HepG2 (cell line): ENCODE data around the gene UBAP2L. TPM values are rescaled to one million over a fixed set of nuclear protein-coding genes. Genes with fewer than 3 reads are reported as not detected.

Experiments
- ATAC-seq: fragments of 200-7000 bp; cut with Tn5 transposase; 3 replicates; pipeline ENCODE4 v1.9.1; 2020; ENCODE audit warnings: mild to moderate bottlenecking, moderate library complexity
- BruUV-seq: library from RNA; stranded (reverse); fragments of 400-500 nt; replicated peaks from 2 replicates; lab custom pipeline; 2021; lab: Mats Ljungman, UMichigan
- CTCF ChIA-PET: fragments of 300-600 bp; formaldehyde crosslinking; extraction: SDS; loops from one replicate; lab custom pipeline; 2021; ENCODE audit warnings: low total read pairs, inconsistent platforms, low intra/inter-chr PET ratio; lab: Yijun Ruan, JAX
- POLR2A ChIA-PET: fragments of 350-600 bp; sonication (Branson Sonifier 250); formaldehyde crosslinking; loops from one replicate; lab custom pipeline; 2020; ENCODE audit warnings: antibody characterized with exemption, inconsistent platforms; lab: Yijun Ruan, JAX
- DNase-seq: peaks from one replicate; pipeline ENCODE4 v3.0.0-alpha.2; 2015; ENCODE audit warnings: low spot score
- FAIRE-seq: peaks from 3 replicates; lab custom pipeline; 2011; peaks lifted over from hg19 to GRCh38; lab: Jason Lieb, UNC
- H2AFZ ChIP-seq: one replicate; pipeline ENCODE4 v1.6.1; 2011; ENCODE audit warnings: low read length, inconsistent platforms
- H3K27ac ChIP-seq: fragments of 300-600 bp; 3 replicates; pipeline ENCODE4 v1.8.0; 2011; ENCODE audit warnings: mixed run types, mild to moderate bottlenecking, mixed read lengths, low read length, inconsistent platforms; ENCODE audit not compliant: insufficient read depth; ENCODE audit errors: extremely low read length
- H3K27me3 ChIP-seq, 2 experiments: fragments of 200-600 bp in 1 of 2; 2 replicates in 1 of 2; 3 replicates in 1 of 2; pipeline versions ENCODE4 v1.6.0 to v1.8.0; 2011; ENCODE audit warnings: low read length in 2 of 2, mild to moderate bottlenecking in 2 of 2, moderate library complexity in 2 of 2, inconsistent platforms in 1 of 2; ENCODE audit not compliant: insufficient read depth in 2 of 2, control insufficient read depth in 1 of 2
- H3K36me3 ChIP-seq, 2 experiments: fragments of 200-600 bp in 1 of 2; replicated peaks in 1 of 2; 2 replicates in 1 of 2; 3 replicates in 1 of 2; pipeline versions ENCODE4 v1.5.1 to v1.8.0; 2011; ENCODE audit warnings: low read length in 2 of 2, inconsistent platforms in 1 of 2; ENCODE audit not compliant: insufficient read depth in 2 of 2, control insufficient read depth in 1 of 2
- H3K4me1 ChIP-seq: 2 replicates; pipeline ENCODE4 v1.5.1; 2012; ENCODE audit warnings: low read length, inconsistent platforms; ENCODE audit not compliant: insufficient read depth
- H3K4me2 ChIP-seq: 2 replicates; pipeline ENCODE4 v1.6.0; 2011; ENCODE audit warnings: low read depth, low read length, inconsistent platforms
- H3K4me3 ChIP-seq, 3 experiments: fragments of 200-600 bp in 1 of 3; sonication (generic), shearing (Covaris generic) in 1 of 3; replicated peaks in 1 of 3; 2 replicates each; pipeline ENCODE4 v1.5.1; 2011 to 2016; ENCODE audit warnings: low read length in 3 of 3, inconsistent platforms in 2 of 3, low read depth in 2 of 3, mild to moderate bottlenecking in 2 of 3, control low read depth in 1 of 3, mixed read lengths in 1 of 3; ENCODE audit not compliant: insufficient read depth in 1 of 3
- H3K79me2 ChIP-seq: one replicate; pipeline ENCODE4 v1.6.1; 2011; ENCODE audit warnings: low read length, inconsistent platforms; ENCODE audit not compliant: insufficient read depth
- H3K9ac ChIP-seq: 2 replicates; pipeline ENCODE4 v1.6.0; 2011; ENCODE audit warnings: mild to moderate bottlenecking, low read depth, low read length, inconsistent platforms; ENCODE audit not compliant: insufficient read depth
- H3K9me3 ChIP-seq: 2 replicates; pipeline ENCODE4 v1.5.1; 2012; ENCODE audit warnings: mild to moderate bottlenecking, low read length
- H4K20me1 ChIP-seq: 2 replicates; pipeline ENCODE4 v1.6.0; 2011; ENCODE audit warnings: inconsistent platforms, mild to moderate bottlenecking, low read length, moderate library complexity; ENCODE audit not compliant: insufficient read depth
- ATF1 ChIP-seq: IDR thresholded peaks from 2 replicates; pipeline ENCODE4 v1.6.1; 2016; ENCODE audit warnings: mild to moderate bottlenecking, control low read depth
- GATAD2A ChIP-seq: IDR thresholded peaks from 2 replicates; pipeline ENCODE4 v1.6.1; 2016
- GLMP ChIP-seq: sonication (generic); formaldehyde crosslinking; IDR thresholded peaks from 2 replicates; pipeline ENCODE4 v1.9.0; 2021; ENCODE audit warnings: missing genetic modification reagents, mild to moderate bottlenecking, borderline replicate concordance
- KDM5A ChIP-seq: fragments of 200-600 bp; sonication (generic); IDR thresholded peaks from 2 replicates; pipeline ENCODE4 v1.7.0; 2018; ENCODE audit warnings: antibody characterized with exemption, mild to moderate bottlenecking, low read length, borderline replicate concordance
- MNT ChIP-seq: fragments of 450-650 bp; IDR thresholded peaks from 2 replicates; pipeline ENCODE4 v1.6.1; 2016
- NBN ChIP-seq: fragments of 450-650 bp; conservative IDR thresholded peaks from 2 replicates; pipeline ENCODE4 v1.6.1; 2017
- RFX1 ChIP-seq: fragments of 450-650 bp; IDR thresholded peaks from 2 replicates; pipeline ENCODE4 v1.6.1; 2017
- RFX3 ChIP-seq: IDR thresholded peaks from 2 replicates; pipeline ENCODE4 v1.6.1; 2016; ENCODE audit warnings: missing biosample characterization, missing genetic modification reagents
- SMC3 ChIP-seq: IDR thresholded peaks from 2 replicates; pipeline ENCODE4 v1.6.1; 2011; ENCODE audit warnings: low read length, improper control_type of control experiment
- SPEN ChIP-seq: sonication (generic); formaldehyde crosslinking; IDR thresholded peaks from 2 replicates; pipeline ENCODE4 v1.5.1; 2020; ENCODE audit warnings: low read depth, mild to moderate bottlenecking, missing genetic modification reagents
- ZNF546 ChIP-seq: sonication (generic); formaldehyde crosslinking; conservative IDR thresholded peaks from 2 replicates; pipeline ENCODE4 v1.8.1; 2023; ENCODE audit warnings: mild to moderate bottlenecking, missing genetic modification reagents
- ZNF567 ChIP-seq: sonication (generic); formaldehyde crosslinking; IDR thresholded peaks from 2 replicates; pipeline ENCODE4 v1.8.1; 2023; ENCODE audit warnings: mild to moderate bottlenecking, missing genetic modification reagents, borderline replicate concordance
- ZNF773 ChIP-seq: sonication (generic); formaldehyde crosslinking; IDR thresholded peaks from 2 replicates; pipeline ENCODE4 v1.4.0; 2020; ENCODE audit warnings: missing genetic modification reagents, borderline replicate concordance
- WGBS: methylation state at CpG from one replicate; pipeline ENCODE4 v1.1.6; 2017; ENCODE audit warnings: low lambda C conversion rate; 5-methylcytosine and 5-hydroxymethylcytosine counted together
- in situ Hi-C: cut with HindIII; loops from 2 replicates; pipeline ENCODE4 v1.10.0; 2017; ENCODE audit warnings: low pct_unique_long_range_greater_than_20kb; ENCODE audit not compliant: extremely low pct_ligation_motif_present
- intact Hi-C: fragments of 100-400 bp; cut with micrococcal nuclease; formaldehyde crosslinking; loops from one replicate; pipeline ENCODE4 v1.10.0; 2022; ENCODE audit not compliant: unreplicated experiment
- polyA plus RNA-seq, 8 experiments: library from polyadenylated mRNA; depleted of rRNA in 3 of 8; stranded (reverse) in 7 of 8; unstranded in 1 of 8; fragments of >200 nt; fragmentation: Illumina TruSeq in 4 of 8; extraction: Trizol in 4 of 8; gene quantifications; 2 replicates each; pipeline versions ENCODE4 v1.2.1 to v1.2.3, GENCODE V29; 2011 to 2016; ENCODE audit warnings: low read depth in 4 of 8, missing spikeins in 1 of 8, mixed read lengths in 1 of 8; ENCODE audit not compliant: insufficient read depth in 1 of 8
- total RNA-seq, 5 experiments: library from RNA; depleted of rRNA; stranded (reverse); fragments of >200 nt; fragmentation: Illumina TruSeq; extraction: Trizol; gene quantifications; 2 replicates each; pipeline ENCODE4 v1.2.3, GENCODE V29; 2016; ENCODE audit warnings: low read depth in 1 of 5
- TF ChIP-seq, protein P1 (sequence below): sonication (generic); formaldehyde crosslinking; IDR thresholded peaks from 2 replicates; pipeline ENCODE4 v1.4.0; 2020; ENCODE audit warnings: missing genetic modification reagents

The UBAP2L gene
- total and polyA plus RNA-seq, 2 of the 13 experiments (the other 11 are each of a cell fraction or from before 2014, with no cell fraction given): 74.2 to 159 TPM

GRCh38 chr1:154288661-154289060, 67.9 kb downstream of the UBAP2L start:
- POLR2A ChIA-PET: no interaction called here
- no peak for FAIRE-seq
- no peak overlapping the region; the same call in 1 of the 2 replicates for H3K4me2 ChIP-seq
- H4K20me1 ChIP-seq: no peaks in the 10 kb centered on the region
- peaks cover 8% of the 10 kb centered on the region for H3K4me1 ChIP-seq
- no TSS peak for BruUV-seq
- no peak overlapping the region for H3K4me3 ChIP-seq
- no peak overlapping the region for H3K9ac ChIP-seq
- 0 out of 5 replicates have a peak, but pooled peaks cover 0 to 3% of the 10 kb centered on the region in 2 experiments for H3K27me3 ChIP-seq
- in situ Hi-C loops (no loop called here), intact Hi-C loops (no loop called here)
- no peak overlapping the region for H3K27ac ChIP-seq
- TF ChIP-seq ZNF546 (CRISPR knock-in tag) (no peak), SPEN (CRISPR knock-in tag) (no peak), GATAD2A (CRISPR knock-in tag) (no peak), GLMP (CRISPR knock-in tag) (no peak), ZNF567 (no peak), RFX3 (CRISPR knock-in tag) (no peak), ZNF773 (CRISPR knock-in tag) (no peak), NBN (no peak), MNT (no peak), KDM5A (no peak), SMC3 (no peak), RFX1 (no peak), ATF1 (CRISPR knock-in tag) (no peak)
- TF ChIP-seq, protein P1, sequence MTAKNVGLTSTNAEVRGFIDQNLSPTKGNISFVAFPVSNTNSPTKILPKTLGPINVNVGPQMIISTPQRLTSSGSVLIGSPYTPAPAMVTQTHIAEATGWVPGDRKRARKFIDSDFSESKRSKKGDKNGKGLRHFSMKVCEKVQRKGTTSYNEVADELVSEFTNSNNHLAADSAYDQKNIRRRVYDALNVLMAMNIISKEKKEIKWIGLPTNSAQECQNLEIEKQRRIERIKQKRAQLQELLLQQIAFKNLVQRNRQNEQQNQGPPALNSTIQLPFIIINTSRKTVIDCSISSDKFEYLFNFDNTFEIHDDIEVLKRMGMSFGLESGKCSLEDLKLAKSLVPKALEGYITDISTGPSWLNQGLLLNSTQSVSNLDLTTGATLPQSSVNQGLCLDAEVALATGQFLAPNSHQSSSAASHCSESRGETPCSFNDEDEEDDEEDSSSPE (CRISPR knock-in tag): no peak
- H3K79me2 ChIP-seq: no peaks in the 10 kb centered on the region
- no peaks in the 10 kb centered on the region for H3K9me3 ChIP-seq
- 27% methylated on average over 3 of the region's 3 CpGs for WGBS
- no peaks in the 10 kb centered on the region for H3K36me3 ChIP-seq
- H2AFZ ChIP-seq: no peak overlapping the region
- CTCF ChIA-PET: no interaction called here
- no peak for DNase-seq
- no peak for ATAC-seq
